NB4 (cell line): ENCODE measurements around the gene PYROXD2.
"Not testable (repeated sequence)": the region's sequence is repeated elsewhere in the genome, so short reads cannot be mapped to it uniquely, and the experiment has no call there.

Source experiments
- POLR2A ChIP-seq: IDR thresholded peaks from 2 replicates; pipeline ENCODE4 v1.6.1; 2011; ENCODE audit warnings: mild to moderate bottlenecking; ENCODE audit not compliant: insufficient read length; ENCODE audit errors: extremely low read depth
- TF ChIP-seq, protein P1 (sequence below): IDR thresholded peaks from one replicate; pipeline ENCODE4 v1.5.1; 2012; ENCODE audit warnings: low read depth, low read length
- TF ChIP-seq, protein P2 (sequence below): IDR thresholded peaks from 2 replicates; pipeline ENCODE4 v1.6.1; 2011; ENCODE audit warnings: low read depth, low read length

DNA sequence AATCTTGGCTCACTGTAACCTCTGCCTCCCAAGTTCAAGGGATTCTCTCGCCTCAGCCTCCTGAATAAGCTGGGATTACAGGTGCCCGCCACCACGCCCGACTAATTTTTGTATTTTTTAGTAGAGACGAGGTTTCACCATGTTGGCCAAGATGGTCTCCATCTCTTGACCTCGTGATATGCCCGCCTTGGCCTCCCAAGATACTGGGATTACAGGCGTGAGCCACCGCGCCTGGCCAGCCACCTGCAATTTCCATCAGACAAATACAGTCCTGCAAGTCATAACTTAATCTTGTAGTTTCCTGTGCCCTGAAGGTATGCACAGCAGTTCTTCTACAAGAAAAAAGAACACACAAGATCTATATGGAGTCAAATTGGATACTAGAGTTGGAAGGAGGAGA lies 73.3 kb downstream of the PYROXD2 start:
- TF ChIP-seq, protein P1, sequence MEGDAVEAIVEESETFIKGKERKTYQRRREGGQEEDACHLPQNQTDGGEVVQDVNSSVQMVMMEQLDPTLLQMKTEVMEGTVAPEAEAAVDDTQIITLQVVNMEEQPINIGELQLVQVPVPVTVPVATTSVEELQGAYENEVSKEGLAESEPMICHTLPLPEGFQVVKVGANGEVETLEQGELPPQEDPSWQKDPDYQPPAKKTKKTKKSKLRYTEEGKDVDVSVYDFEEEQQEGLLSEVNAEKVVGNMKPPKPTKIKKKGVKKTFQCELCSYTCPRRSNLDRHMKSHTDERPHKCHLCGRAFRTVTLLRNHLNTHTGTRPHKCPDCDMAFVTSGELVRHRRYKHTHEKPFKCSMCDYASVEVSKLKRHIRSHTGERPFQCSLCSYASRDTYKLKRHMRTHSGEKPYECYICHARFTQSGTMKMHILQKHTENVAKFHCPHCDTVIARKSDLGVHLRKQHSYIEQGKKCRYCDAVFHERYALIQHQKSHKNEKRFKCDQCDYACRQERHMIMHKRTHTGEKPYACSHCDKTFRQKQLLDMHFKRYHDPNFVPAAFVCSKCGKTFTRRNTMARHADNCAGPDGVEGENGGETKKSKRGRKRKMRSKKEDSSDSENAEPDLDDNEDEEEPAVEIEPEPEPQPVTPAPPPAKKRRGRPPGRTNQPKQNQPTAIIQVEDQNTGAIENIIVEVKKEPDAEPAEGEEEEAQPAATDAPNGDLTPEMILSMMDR: not testable (repeated sequence)
- TF ChIP-seq POLR2A: not testable (repeated sequence)
- TF ChIP-seq, protein P2, sequence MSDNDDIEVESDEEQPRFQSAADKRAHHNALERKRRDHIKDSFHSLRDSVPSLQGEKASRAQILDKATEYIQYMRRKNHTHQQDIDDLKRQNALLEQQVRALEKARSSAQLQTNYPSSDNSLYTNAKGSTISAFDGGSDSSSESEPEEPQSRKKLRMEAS: not testable (repeated sequence)
